Renal cortex interstitium (tissue), 11 donors: Measurements from ENCODE around the gene PEPD. TPM values are rescaled to one million over a fixed set of nuclear protein-coding genes. Genes with fewer than 3 reads are reported as not detected.

Experiments used
- DNase-seq, 11 donors: peaks; one replicate each; pipeline ENCODE4 v3.0.0-alpha.2; 2013; ENCODE audit warnings: low read depth in 9 of 11, low spot score in 4 of 11; ENCODE audit errors: extremely low read depth in 1 of 11
- polyA plus RNA-seq, 3 donors: library from polyadenylated mRNA; unstranded; fragments of 120-200 nt; gene quantifications; one replicate each; pipeline ENCODE4 v1.2.1, GENCODE V29; 2013; ENCODE audit not compliant: insufficient read length in 3 of 3

Gene PEPD
- polyA plus RNA-seq, 3 donors = 106 to 122 (median 112) TPM

- DNase-seq = no peak
Observed at GRCh38 chr19:33505823-33506222, 15.8 kb downstream of the PEPD start.

GRCh38 chr19:33505148-33505547, 16.4 kb downstream of the PEPD start:
- no peak for DNase-seq

GRCh38 chr19:33504058-33504444, 17.5 kb downstream of the PEPD start:
- no peak for DNase-seq

DNA sequence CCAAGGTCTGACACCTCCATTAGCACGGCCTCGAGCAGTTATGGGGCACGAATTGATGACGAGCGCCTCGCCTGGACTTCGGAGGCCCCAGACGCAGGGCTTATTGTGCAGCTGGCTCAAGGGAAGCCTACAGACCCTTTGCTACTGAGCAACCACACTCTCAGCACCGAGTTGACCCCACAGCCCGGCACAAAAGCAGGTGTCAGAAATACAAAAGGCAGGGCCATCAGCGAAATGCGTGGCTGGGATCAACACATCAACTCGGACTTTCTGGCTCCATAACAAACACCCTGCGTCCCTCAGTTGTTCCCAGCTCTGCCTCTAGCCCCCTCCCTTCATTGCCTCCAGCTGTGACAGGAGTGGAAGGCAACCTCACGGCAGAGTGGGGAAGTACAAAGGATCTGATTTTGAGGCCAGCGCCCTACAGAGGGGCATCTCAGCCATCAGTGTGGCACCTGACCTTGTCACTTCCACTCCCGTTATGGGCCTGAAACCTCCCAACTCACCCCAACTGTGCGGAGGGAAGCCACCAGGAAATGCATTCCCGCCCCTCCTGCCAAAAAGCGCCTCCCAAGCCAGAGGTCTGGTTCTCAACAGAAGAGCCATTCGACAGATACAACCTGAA, 18.0 kb downstream of the PEPD start:
- DNase-seq = no peak

GRCh38 chr19:33503030-33503429, 18.6 kb downstream of the PEPD start:
- DNase-seq = no peak

- DNase-seq = no peak
Observed at GRCh38 chr19:33502521-33502920, 19.1 kb downstream of the PEPD start.

GRCh38 chr19:33501693-33502356, 19.8 kb downstream of the PEPD start:
- no peak for DNase-seq

DNA sequence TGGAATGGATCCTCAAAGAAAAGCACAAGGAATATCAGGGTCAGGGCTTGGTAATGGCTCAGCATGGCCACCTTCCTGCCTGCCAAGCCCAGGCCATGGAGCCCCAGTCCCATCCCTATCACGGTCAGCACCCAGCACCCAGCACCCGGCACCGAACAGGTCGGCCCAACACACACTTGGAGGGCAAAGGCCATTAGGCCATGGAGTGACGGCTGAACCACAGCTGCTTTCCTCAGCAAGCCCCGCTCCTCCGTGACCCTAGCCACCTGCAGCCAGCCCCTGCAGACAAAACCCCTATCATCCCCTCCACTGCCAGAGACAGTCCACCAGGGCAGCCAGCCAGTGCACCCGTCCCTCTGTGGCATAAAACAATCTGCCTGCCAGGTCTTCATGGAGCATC, 20.6 kb downstream of the PEPD start:
- no peak for DNase-seq

DNA sequence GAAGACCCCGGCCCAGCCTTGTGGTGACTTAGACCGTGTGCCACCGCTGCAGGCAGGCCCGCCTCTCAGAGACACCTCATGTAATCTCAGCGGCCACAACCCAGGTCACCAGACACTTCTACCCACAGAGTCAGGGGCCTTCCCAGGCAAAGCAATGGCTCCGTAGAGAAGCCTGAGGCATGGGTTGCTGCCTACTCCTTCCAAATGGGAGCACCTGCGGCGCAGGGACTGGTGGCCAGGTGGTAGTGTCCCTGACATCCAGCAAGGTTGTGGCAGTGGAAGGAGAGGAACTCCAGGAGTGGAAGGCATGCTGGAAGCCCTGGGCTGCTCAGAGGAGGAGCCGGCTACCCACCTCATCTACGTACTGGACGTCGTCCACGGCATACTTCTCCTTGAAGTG, 21.0 kb downstream of the PEPD start:
- DNase-seq = no peak

DNA sequence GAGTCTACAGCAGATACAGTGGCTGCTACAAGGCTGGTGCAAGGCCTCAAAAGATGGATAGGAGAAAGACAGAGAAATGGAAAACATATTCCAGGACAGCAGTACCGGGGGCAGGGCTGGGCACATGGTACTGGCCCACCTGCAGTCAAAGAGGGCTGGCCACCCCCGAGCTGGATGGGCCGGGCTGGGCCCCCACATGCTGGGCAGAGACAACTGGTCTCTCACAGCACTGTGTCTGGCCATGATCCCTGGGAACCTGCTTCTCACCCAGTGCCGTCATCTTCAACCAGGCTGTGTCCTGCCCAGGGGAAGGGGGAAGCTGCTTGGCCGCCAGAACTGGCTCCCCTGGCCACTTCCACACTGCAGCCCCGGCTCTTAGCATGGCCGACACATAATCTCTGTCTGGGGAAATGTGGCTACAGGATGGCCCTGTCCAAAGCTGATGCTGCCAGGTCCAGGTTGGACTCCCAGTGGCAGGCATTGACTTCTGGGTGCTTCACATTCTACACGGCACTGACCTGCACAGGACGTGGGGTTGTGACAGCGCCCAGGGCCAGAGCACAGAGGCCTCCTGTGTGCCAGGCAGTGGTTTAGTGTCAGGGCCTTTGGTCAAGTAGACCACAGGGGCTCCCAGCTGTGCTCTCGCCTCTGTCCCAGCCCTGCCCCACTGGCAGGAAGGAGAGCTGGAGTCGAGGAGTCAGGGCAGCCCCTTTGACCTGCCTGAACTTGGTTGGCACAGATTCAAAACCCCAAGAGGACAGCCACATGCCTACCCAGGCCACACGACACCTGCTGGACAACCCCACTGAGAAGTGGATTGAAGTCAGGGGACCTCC, 21.7 kb downstream of the PEPD start:
- DNase-seq = no peak

GRCh38 chr19:33499248-33499647, 22.3 kb downstream of the PEPD start:
- DNase-seq = no peak

DNA sequence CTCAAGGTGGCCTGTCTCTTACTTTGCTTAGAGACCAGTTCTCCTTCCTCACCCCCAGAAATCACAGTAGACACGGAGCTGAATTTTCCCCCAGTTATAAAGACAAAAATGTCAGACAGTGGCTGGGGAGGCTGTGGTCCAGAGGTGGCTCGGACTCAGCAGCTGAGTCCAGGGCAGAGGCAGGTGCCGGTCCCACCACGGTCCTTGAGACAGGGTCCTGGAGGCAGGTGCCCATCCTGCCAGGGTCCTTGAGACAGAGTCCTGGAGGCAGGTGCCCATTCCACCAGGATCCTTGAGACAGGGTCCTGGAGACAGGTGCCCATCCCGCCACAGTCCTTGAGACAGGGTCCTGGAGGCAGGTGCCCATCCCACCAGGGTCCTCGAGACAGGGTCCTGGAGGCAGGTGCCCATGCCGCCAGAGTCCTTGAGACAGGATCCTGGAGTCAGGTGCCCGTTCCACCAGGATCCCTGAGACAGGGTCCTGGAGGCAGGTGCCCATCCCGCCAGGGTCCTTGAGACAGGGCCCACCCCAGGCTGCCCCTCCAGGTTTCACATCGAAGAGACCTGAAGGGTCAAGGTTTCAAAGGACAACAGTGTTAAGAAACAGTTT, 23.1 kb downstream of the PEPD start:
- DNase-seq = no peak

GRCh38 chr19:33497778-33498175, 23.8 kb downstream of the PEPD start:
- DNase-seq = no peak

DNA sequence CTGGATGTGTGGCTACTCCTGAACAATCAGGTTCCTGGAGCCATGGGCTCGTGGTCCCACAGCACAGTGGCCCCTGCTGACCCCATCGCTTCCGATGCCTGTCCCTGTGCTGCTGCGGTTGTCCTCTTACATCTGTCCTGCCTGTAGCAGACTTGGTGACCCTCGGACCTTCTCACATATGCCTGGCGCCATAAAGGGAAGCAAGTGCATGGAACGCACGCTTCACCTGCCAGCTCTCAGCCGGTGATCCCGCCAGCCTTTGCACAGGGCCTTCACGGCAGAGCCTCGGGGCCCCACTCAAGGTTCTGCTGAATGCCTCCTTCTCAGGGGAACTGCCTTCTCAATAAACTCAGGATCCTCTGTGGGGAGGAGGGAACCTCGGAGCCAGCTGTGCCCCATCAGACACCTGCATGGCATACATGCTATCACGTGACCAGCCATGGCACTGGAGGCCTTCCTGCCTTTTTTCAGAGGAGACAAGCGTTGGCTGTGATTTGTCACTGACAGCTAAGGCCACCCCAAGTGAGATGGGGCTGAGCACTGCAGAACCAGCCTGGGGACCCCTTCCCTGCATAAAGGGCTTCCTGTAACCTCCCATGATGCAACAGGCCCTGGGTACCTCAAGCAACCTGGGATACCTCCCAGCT, 24.3 kb downstream of the PEPD start:
- no peak for DNase-seq

DNA sequence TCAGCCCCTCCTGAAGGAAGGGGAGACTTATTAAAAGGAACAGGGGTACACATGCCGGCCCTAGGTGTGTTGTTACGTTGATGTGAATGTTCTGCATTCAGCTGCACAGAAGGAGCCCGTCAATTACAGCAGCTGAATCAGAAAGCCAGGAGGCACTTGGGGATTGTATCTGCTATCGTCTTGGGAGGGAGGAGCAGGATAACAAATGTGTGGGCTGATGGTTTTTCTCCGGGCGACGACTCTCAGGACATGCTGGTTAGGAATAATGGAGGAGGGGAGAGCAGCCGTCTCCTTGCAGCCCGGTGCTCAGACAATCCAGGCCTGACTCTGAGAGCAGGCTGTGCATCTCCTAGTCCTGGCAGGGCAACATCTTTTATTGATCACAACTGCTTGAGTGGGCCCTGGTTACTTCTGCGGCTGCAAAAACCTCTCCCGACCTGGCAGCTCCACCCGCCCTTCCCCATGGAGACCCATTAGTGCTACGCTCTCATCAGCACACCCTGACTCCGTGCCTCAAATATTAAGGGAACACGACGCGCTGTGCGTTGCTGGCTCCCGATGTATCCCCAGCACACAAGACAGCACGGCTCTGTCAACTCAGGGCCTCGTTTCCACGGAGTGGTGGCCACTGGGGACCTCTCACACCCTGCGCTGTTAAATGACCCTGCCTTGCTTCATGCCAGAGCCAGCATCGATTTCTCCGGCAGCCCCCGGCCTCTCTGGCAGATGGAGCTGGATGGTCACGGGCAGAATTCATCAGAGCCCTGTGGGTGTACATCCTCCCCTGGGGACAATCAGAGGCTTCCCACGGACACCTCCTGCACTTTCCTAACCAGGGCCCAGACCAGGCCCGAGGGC, 25.3 kb downstream of the PEPD start:
- DNase-seq = no peak

- DNase-seq = no peak
Observed at GRCh38 chr19:33493401-33494275, 28.0 kb downstream of the PEPD start.

- DNase-seq = no peak
Observed at GRCh38 chr19:33492951-33493350, 28.6 kb downstream of the PEPD start.

DNA sequence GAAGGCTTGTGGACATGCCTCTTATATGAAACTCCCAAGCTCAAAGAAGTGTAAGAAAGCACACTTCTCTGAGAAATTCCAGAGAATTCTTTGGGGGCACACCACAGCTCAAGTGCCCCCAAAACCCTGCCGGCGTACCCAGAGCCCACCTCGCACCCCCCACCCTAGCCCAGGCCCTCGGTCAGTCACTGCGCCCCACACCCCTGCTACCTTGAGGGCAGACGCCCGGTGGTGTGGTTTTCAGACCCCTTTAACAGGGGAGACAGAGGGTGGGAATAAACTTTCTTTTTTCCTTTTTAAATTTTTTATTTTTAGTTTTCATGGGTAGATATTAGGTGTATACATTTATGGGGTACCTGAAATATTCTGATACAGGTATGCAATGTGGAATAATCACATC, 29.5 kb downstream of the PEPD start:
- no peak for DNase-seq
